Parathyroid adenoma (tissue), 2 donors: ENCODE measurements around the gene RGS6.

Experiments
- H2AFZ ChIP-seq: fragments of 300-600 bp; sonication (generic); one replicate; pipeline ENCODE4 v1.7.0; 2017; ENCODE audit warnings: antibody characterized with exemption, mild to moderate bottlenecking
- H3K27ac ChIP-seq: fragments of 300-600 bp; sonication (generic); one replicate; pipeline ENCODE4 v1.7.0; 2017
- H3K27me3 ChIP-seq: fragments of 300-600 bp; sonication (generic); one replicate; pipeline ENCODE4 v1.7.0; 2017; ENCODE audit warnings: low read length; ENCODE audit not compliant: control insufficient read depth, insufficient read depth
- H3K36me3 ChIP-seq: fragments of 300-600 bp; sonication (generic); one replicate; pipeline ENCODE4 v1.7.0; 2017; ENCODE audit warnings: low read length; ENCODE audit not compliant: control insufficient read depth, insufficient read depth
- H3K4me1 ChIP-seq: fragments of 300-600 bp; sonication (generic); one replicate; pipeline ENCODE4 v1.7.0; 2017; ENCODE audit warnings: control low read depth
- H3K4me2 ChIP-seq: fragments of 300-600 bp; sonication (generic); one replicate; pipeline ENCODE4 v1.7.0; 2017; ENCODE audit warnings: low read length
- H3K4me3 ChIP-seq: fragments of 300-600 bp; sonication (generic); one replicate; pipeline ENCODE4 v1.7.0; 2017; ENCODE audit warnings: low read depth, low read length
- H3K79me2 ChIP-seq: fragments of 300-600 bp; sonication (generic); one replicate; pipeline ENCODE4 v1.7.0; 2017; ENCODE audit warnings: control low read depth
- H3K9ac ChIP-seq: fragments of 300-600 bp; sonication (generic); one replicate; pipeline ENCODE4 v1.7.0; 2017; ENCODE audit warnings: mild to moderate bottlenecking
- H3K9me3 ChIP-seq: fragments of 300-600 bp; sonication (generic); one replicate; pipeline ENCODE4 v1.7.0; 2017; ENCODE audit warnings: low read length; ENCODE audit not compliant: control insufficient read depth
- TF ChIP-seq, protein P1 (sequence below): fragments of 300-600 bp; sonication (generic); IDR thresholded peaks from one replicate; pipeline ENCODE4 v1.7.0; 2017; ENCODE audit warnings: antibody characterized with exemption, mild to moderate bottlenecking
- donor health status: primary hyperparathyroidism.

The RGS6 gene

DNA sequence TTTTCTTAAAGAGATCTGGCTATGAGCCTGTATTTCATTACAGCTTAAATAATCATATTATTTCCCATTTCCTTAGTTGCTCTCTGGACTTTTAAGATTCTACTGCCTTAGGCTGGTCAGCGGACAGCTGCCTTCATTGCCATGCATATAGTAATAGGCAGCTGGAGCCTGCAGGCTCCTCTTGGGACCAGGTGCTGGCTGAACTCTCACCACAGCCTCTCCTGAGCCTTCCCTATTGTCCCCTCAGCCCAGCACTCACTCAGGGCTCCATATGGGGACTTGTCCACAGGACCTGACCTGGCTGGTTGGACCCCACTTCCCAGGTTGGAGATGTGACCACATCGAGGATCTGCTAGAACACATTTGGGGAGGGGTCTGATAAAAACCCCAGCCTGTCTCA is 556.3 kb downstream of the RGS6 start:
- Histone ChIP-seq H3K79me2 (no peaks in the 10 kb centered on the region), H3K36me3 (no peaks in the 10 kb centered on the region), H3K9ac (no peak overlapping the region), H3K4me1 (no peaks in the 10 kb centered on the region), H3K4me2 (no peak overlapping the region), H3K4me3 (no peak overlapping the region), H3K27ac (no peak overlapping the region), H2AFZ (no peak overlapping the region), H3K27me3 (no peaks in the 10 kb centered on the region), H3K9me3 (no peaks in the 10 kb centered on the region)
- TF ChIP-seq, protein P1, sequence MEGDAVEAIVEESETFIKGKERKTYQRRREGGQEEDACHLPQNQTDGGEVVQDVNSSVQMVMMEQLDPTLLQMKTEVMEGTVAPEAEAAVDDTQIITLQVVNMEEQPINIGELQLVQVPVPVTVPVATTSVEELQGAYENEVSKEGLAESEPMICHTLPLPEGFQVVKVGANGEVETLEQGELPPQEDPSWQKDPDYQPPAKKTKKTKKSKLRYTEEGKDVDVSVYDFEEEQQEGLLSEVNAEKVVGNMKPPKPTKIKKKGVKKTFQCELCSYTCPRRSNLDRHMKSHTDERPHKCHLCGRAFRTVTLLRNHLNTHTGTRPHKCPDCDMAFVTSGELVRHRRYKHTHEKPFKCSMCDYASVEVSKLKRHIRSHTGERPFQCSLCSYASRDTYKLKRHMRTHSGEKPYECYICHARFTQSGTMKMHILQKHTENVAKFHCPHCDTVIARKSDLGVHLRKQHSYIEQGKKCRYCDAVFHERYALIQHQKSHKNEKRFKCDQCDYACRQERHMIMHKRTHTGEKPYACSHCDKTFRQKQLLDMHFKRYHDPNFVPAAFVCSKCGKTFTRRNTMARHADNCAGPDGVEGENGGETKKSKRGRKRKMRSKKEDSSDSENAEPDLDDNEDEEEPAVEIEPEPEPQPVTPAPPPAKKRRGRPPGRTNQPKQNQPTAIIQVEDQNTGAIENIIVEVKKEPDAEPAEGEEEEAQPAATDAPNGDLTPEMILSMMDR = no peak

GRCh38 chr14:72492196-72492595 is 560.0 kb downstream of the RGS6 start:
- TF ChIP-seq, protein P1 = no peak
- no peaks in the 10 kb centered on the region for H3K79me2 ChIP-seq
- H2AFZ ChIP-seq = no peak overlapping the region
- H3K27me3 ChIP-seq = no peaks in the 10 kb centered on the region
- H3K4me2 ChIP-seq = no peak overlapping the region
- H3K9me3 ChIP-seq = no peaks in the 10 kb centered on the region
- no peaks in the 10 kb centered on the region for H3K36me3 ChIP-seq
- H3K4me1 ChIP-seq = no peaks in the 10 kb centered on the region
- no peak overlapping the region for H3K27ac ChIP-seq
- no peak overlapping the region for H3K9ac ChIP-seq
- H3K4me3 ChIP-seq = no peak overlapping the region

DNA sequence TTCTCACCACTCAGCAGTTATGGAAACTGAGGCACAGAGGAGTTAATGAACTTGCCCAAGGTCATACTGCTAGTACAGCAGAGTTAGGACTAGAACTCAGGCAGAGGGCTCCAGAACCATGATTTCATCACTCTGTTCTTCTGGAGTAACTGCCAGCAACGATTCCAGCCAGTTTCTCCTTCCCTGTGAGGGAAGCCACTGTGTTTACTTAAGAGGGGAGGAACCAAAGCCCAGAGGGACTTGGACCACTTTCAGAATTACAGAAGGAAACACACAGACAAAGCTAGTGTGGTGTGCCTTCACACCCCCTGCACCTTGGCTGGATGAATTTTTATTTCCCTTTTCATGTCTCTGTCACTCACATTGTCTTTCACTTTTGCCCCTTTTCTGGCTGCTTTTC is 563.4 kb downstream of the RGS6 start:
- H3K4me3 ChIP-seq = no peak overlapping the region
- TF ChIP-seq, protein P1 = no peak
- no peaks in the 10 kb centered on the region for H3K4me1 ChIP-seq
- H3K79me2 ChIP-seq = no peaks in the 10 kb centered on the region
- H3K27ac ChIP-seq = no peak overlapping the region
- no peak overlapping the region for H3K4me2 ChIP-seq
- no peaks in the 10 kb centered on the region for H3K36me3 ChIP-seq
- no peaks in the 10 kb centered on the region for H3K9me3 ChIP-seq
- no peaks in the 10 kb centered on the region for H3K27me3 ChIP-seq
- no peak overlapping the region for H2AFZ ChIP-seq
- H3K9ac ChIP-seq = no peak overlapping the region

- H3K4me3 ChIP-seq = no peak overlapping the region
- H3K4me1 ChIP-seq = no peaks in the 10 kb centered on the region
- TF ChIP-seq, protein P1 = no peak
- no peak overlapping the region for H3K4me2 ChIP-seq
- no peak overlapping the region for H3K27ac ChIP-seq
- H3K9me3 ChIP-seq = no peaks in the 10 kb centered on the region
- no peak overlapping the region for H2AFZ ChIP-seq
- no peaks in the 10 kb centered on the region for H3K79me2 ChIP-seq
- no peaks in the 10 kb centered on the region for H3K36me3 ChIP-seq
- no peaks in the 10 kb centered on the region for H3K27me3 ChIP-seq
- no peak overlapping the region for H3K9ac ChIP-seq
Measured at GRCh38 chr14:72498646-72499045, 566.4 kb downstream of the RGS6 start.

GRCh38 chr14:72499746-72500145 is 567.5 kb downstream of the RGS6 start:
- Histone ChIP-seq H3K27ac (no peak overlapping the region), H2AFZ (no peak overlapping the region), H3K9ac (no peak overlapping the region), H3K36me3 (no peaks in the 10 kb centered on the region), H3K4me1 (no peaks in the 10 kb centered on the region), H3K4me3 (no peak overlapping the region), H3K79me2 (no peaks in the 10 kb centered on the region), H3K4me2 (no peak overlapping the region), H3K9me3 (no peaks in the 10 kb centered on the region), H3K27me3 (no peaks in the 10 kb centered on the region)
- TF ChIP-seq, protein P1 = no peak
